Eye (tissue), 1 donor: ENCODE data around the gene FFAR3.
"Not testable (repeated sequence)": the region's sequence is repeated elsewhere in the genome, so short reads cannot be mapped to it uniquely, and the experiment has no call there.

Experiments used
- DNase-seq: peaks from one replicate; pipeline ENCODE4 v3.0.0-alpha.2; 2015

FFAR3 gene

GRCh38 chr19:35378356-35378755, 20.1 kb downstream of the FFAR3 start:
- DNase-seq: no peak

GRCh38 chr19:35379545-35379944, 21.3 kb downstream of the FFAR3 start:
- not testable (repeated sequence) for DNase-seq

GRCh38 chr19:35379992-35380391, 21.7 kb downstream of the FFAR3 start:
- no peak for DNase-seq

- no peak for DNase-seq
Measured at GRCh38 chr19:35380450-35381124, 22.3 kb downstream of the FFAR3 start.

- DNase-seq: no peak
Measured at GRCh38 chr19:35381318-35381717, 23.1 kb downstream of the FFAR3 start.

- DNase-seq: no peak
Measured at GRCh38 chr19:35381926-35382325, 23.7 kb downstream of the FFAR3 start.

GRCh38 chr19:35383536-35383935, 25.3 kb downstream of the FFAR3 start:
- no peak for DNase-seq

GRCh38 chr19:35388277-35389054, 30.2 kb downstream of the FFAR3 start:
- DNase-seq: no peak

- DNase-seq: no peak
Measured at GRCh38 chr19:35389192-35389861, 31.1 kb downstream of the FFAR3 start.

- no peak for DNase-seq
Measured at GRCh38 chr19:35392742-35393715, 34.8 kb downstream of the FFAR3 start.

- DNase-seq: peak; percentile 67
Measured at GRCh38 chr19:35395382-35396199, 37.3 kb downstream of the FFAR3 start.

GRCh38 chr19:35396240-35396885, 38.1 kb downstream of the FFAR3 start:
- DNase-seq: no peak

GRCh38 chr19:35397064-35397463, 38.8 kb downstream of the FFAR3 start:
- DNase-seq: no peak

GRCh38 chr19:35398570-35398969, 40.3 kb downstream of the FFAR3 start:
- DNase-seq: no peak

- no peak for DNase-seq
Measured at GRCh38 chr19:35399231-35399630, 41.0 kb downstream of the FFAR3 start.

GRCh38 chr19:35399948-35400772, 41.9 kb downstream of the FFAR3 start:
- no peak for DNase-seq

GRCh38 chr19:35400773-35401100, 42.5 kb downstream of the FFAR3 start:
- no peak for DNase-seq

GRCh38 chr19:35401416-35401815, 43.2 kb downstream of the FFAR3 start:
- DNase-seq: not testable (repeated sequence)

- no peak for DNase-seq
Measured at GRCh38 chr19:35403116-35403760, 45.0 kb downstream of the FFAR3 start.
